GM18508 (cell line): ENCODE measurements around the gene KLHL5.
"Not testable (repeated sequence)": the region's sequence is repeated elsewhere in the genome, so short reads cannot be mapped to it uniquely, and the experiment has no call there.

Experiments used
- ATAC-seq: cut with Tn5 transposase; IDR thresholded peaks from one replicate; pipeline ENCODE4 v1.9.1; 2021; ENCODE audit warnings: moderate number of reproducible peaks; ENCODE audit not compliant: insufficient read depth, unreplicated experiment

KLHL5 gene

DNA sequence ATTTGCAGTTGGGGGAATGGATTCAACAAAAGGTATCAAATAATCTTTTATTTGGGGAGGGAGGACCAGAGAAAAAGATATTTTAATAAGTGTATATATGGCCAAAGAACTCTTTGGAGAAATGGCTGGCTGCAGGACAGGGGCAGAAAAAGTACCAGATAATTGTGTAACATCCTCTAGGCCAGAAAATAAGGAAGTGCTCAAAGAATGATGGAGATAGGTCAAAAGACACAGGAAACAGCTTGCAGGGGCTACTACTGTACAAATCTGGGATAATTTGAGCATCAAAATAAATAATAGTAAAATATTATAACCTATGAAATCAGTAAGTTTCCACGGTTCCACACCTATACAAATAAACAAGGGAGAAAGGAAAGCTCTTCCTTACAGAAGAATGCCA, 34.8 kb downstream of the KLHL5 start:
- ATAC-seq = no peak

DNA sequence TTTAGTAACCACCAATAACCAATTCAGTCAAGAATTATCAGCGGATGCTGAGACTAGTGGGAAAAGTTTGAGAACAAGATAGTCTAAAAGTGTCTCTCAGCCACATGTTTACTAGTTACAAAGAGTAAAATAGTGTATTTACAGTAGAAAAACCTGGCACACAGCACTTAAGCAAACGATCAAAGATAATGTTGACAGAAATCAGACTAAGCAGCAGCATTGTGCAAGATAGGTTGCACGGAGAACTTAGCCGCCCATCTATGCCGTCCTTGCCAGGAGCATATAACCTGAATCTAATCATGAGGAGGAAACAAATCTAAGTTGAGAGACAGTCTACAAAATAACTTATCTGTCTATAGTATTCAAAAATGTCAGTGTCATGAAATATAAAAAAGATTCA, 35.3 kb downstream of the KLHL5 start:
- no peak for ATAC-seq

DNA sequence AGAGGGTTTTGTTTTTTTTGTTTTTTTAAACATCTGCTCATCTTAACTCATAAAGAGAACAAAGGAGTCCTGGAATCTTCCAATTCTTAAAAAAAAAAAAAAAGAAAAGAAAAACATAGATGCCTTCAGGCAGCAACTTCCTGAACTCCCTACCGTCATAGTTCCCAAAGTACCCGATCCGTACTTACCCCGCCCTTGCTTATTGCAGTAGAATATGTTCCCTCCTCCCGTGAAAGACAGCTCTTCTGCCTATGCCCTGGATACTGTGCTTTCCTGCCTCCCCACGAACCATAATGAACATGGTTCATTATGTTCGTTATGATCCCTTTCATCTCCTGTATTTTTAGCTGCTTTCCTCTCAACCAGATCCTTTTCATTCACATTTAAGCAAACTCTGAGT, 40.3 kb downstream of the KLHL5 start:
- ATAC-seq = no peak

- no peak for ATAC-seq
Observed at GRCh38 chr4:39103291-39103690, 41.3 kb downstream of the KLHL5 start.

DNA sequence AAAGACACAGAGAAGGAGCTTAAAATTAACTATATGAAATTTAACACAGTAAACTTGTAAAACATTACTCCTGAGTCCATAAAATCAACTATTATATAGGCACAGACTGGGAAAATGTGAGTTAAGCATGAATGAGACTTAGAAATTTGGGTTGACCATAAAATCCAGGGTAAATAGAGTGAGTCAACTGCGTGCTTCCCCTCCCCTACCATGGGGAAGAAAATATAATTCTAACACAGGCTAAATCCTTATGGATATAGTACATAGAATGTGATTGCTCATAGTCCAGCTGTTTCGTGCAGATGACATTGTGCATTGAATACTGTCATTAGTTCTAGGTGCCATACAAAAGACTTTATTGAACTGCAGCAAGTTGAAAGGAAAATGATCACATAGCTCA, 42.2 kb downstream of the KLHL5 start:
- no peak for ATAC-seq

DNA sequence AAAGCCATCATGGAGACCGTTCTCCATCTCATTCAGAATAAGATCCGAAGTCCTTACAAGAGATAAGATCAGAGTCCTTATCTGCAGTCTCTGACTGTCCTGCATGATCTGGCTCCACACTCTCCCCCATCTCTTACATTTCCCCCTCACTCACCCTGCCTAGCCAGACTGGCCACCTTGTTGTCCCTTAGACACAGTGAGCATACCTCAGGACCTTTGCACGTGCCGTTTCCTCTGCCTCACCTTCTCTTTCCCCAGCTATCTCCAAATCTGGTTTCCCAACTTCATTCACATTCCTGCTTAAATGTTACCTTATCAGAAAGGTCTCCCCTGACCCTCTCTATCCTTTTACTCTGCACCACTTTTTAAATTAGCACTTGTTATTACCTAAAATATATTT, 44.0 kb downstream of the KLHL5 start:
- no peak for ATAC-seq

DNA sequence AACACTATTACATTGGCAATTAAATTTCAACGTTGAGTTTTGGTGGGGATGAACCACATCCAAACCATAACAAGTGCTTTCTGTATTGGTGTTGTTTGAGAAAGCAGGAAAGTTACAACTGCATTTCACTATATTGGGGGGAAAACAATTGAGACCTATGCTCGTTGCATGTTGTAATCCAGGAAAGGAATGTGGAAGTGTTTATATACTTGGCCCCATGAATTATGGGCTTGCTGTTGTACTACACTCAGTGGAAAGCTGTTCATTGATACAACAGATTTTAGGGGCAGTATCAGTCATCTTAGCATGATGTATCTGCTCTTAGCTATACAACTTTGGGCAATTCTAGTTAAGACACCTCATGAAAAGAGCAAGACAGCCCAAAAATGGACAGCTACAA, 52.4 kb downstream of the KLHL5 start:
- no peak for ATAC-seq

DNA sequence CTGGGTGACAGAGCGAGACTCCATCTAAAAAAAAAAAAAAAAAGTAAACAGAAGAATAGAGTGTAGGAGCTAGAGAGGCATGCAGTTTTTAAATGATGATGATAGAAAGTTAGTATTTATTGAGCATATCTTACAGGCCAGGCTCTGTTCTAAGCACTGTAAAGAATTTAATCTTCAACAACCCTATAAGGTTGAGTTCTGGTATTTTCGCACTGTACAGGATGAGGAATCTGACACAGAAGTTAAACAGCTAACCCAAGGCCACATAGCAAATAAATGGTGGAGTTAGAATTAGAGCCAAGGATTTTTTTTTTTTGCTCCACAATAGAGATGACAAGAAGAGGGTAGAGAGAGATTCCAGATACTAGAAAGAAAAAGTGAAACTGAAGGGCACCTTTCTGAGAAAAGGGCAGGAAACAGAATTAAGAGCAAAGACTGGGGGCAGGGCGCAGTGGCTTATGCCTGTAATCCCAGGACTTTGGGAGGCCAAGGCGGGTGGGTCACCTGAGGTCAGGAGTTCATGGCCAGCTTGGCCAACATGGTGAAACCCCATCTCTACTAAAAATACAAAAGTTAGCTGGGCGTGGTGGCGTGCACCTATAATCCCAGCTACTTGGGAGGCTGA, 56.1 kb downstream of the KLHL5 start:
- ATAC-seq = no peak

- no peak for ATAC-seq
Observed at GRCh38 chr4:39120418-39120817, 58.4 kb downstream of the KLHL5 start.

GRCh38 chr4:39124885-39125599, 63.0 kb downstream of the KLHL5 start:
- ATAC-seq = peak; percentile 63

GRCh38 chr4:39125600-39125985, 63.6 kb downstream of the KLHL5 start:
- ATAC-seq = no peak

- no peak for ATAC-seq
Observed at GRCh38 chr4:39126256-39127095, 64.4 kb downstream of the KLHL5 start.

- no peak for ATAC-seq
Observed at GRCh38 chr4:39133623-39134022, 71.6 kb downstream of the KLHL5 start.

- no peak for ATAC-seq
Observed at GRCh38 chr4:39134683-39135306, 72.8 kb downstream of the KLHL5 start.

- ATAC-seq = not testable (repeated sequence)
Observed at GRCh38 chr4:39138227-39138626, 76.2 kb downstream of the KLHL5 start.

DNA sequence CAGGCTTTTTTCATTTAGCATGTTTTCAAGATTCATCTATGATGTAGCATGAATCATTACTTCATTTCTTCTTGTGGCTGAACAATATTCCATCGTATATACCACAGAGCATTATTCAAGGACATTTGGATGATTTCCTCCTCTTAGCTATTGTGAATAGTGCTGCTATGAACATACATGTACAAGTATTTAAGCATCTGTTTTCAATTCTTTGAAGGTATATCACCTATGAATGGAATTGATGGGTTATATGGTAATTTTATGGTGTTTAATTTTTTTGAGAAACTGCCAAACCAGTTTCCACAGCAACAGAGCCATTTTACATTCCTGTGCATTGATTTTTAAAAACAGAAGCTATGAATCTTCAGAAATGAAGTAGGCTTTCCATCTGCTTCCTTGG, 84.2 kb downstream of the KLHL5 start:
- ATAC-seq = no peak

DNA sequence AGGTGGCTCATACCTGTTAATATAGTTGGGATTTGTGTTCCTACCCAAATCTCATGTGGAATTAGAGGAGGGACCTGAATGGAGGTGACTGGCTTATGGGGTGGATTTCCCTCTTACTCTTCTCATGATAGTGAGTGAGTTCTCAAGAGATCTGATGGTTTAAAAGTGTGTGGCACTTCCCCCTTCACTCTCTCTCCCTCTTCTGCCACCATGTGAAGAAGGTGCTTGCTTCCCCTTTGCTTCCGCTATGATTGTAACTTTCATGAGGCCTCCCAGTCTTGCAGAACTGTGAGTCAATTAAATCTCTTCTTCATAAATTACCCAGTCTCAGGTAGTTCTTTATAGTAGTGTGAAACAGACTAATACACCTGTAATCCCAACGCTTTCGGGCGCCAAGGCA, 92.0 kb downstream of the KLHL5 start:
- ATAC-seq = no peak

GRCh38 chr4:39157520-39157919, 95.5 kb downstream of the KLHL5 start:
- ATAC-seq = no peak

DNA sequence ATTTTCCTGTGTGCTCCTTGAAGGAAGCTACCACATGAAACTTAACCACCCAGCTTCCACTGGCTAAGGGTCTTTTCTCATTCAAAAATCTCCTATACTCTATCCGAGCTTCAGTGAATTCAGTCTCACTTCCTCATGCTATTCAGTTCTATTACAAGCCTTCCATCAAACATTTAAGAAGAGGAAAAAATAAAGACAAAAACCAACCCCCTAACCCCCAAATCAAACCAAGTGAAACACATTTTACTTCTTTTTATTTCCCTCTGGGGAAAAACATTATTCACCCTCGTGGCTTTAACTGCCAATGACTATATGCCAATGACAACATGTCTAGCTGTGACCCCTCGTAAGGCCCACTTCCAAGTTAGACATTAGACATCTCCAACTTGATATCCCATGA, 104.1 kb downstream of the KLHL5 start:
- no peak for ATAC-seq

- ATAC-seq = no peak
Observed at GRCh38 chr4:39166669-39167068, 104.6 kb downstream of the KLHL5 start.

GRCh38 chr4:39169426-39169825, 107.4 kb downstream of the KLHL5 start:
- no peak for ATAC-seq
